C4-2B (cell line): Measurements from ENCODE around the gene PRDX2.

Source experiments
- H3K27ac ChIP-seq: fragments of 450-650 bp; 2 replicates; pipeline ENCODE4 v1.5.1; 2017
- ZFX ChIP-seq: fragments of 450-650 bp; IDR thresholded peaks from 2 replicates; pipeline ENCODE4 v1.6.1; 2017
- TF ChIP-seq, protein P1 (sequence below): fragments of 450-650 bp; conservative IDR thresholded peaks from 2 replicates; pipeline ENCODE4 v1.5.1; 2017; ENCODE audit warnings: mild to moderate bottlenecking

Gene PRDX2

DNA sequence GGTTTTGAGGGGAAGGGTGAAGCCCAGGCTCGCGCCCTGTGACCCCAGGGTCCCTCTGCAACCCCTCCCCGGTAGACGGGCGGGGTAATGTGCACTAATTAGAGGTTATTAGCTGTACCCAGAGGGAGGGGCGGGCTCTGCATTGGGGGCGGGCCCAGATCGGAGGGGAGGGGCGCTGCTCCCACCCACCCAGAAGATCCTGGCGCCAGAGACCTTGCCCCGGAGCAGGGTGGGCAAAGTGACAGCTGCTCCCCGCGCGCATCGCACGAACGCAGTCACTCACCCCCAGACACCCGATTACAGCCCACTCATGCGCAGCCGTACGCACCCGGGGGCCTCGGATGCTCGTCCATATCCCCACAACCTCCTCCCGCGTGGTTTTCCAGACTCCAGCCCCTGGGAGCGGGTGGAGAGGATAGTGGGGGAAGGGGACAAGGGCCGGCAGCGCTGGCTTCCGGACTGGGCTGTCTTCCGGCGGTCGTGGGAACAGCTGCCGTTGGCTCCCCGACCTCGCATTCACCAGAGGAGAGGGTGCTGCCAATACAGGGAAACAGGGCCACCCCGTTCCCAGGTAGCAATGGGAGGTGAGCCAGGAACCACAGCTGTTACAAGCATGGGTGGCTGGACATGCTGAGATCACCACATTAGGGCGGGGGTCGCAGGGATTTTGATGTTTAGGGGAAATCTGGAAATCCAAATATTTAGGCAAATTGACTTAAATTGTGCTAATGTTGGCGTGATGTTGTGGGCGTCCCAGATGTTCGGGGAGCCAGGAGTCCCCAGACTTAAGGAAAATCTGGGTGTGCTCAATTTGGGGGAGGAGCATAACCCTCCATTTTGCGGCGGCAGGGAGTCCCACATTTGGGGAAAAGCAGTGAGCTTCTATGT lies 23.3 kb downstream of the PRDX2 start:
- peak overlapping the region; percentile 12; the same call in 1 of the 2 replicates for H3K27ac ChIP-seq
- no peak for TF ChIP-seq ZFX
- TF ChIP-seq, protein P1, sequence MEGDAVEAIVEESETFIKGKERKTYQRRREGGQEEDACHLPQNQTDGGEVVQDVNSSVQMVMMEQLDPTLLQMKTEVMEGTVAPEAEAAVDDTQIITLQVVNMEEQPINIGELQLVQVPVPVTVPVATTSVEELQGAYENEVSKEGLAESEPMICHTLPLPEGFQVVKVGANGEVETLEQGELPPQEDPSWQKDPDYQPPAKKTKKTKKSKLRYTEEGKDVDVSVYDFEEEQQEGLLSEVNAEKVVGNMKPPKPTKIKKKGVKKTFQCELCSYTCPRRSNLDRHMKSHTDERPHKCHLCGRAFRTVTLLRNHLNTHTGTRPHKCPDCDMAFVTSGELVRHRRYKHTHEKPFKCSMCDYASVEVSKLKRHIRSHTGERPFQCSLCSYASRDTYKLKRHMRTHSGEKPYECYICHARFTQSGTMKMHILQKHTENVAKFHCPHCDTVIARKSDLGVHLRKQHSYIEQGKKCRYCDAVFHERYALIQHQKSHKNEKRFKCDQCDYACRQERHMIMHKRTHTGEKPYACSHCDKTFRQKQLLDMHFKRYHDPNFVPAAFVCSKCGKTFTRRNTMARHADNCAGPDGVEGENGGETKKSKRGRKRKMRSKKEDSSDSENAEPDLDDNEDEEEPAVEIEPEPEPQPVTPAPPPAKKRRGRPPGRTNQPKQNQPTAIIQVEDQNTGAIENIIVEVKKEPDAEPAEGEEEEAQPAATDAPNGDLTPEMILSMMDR: no peak

DNA sequence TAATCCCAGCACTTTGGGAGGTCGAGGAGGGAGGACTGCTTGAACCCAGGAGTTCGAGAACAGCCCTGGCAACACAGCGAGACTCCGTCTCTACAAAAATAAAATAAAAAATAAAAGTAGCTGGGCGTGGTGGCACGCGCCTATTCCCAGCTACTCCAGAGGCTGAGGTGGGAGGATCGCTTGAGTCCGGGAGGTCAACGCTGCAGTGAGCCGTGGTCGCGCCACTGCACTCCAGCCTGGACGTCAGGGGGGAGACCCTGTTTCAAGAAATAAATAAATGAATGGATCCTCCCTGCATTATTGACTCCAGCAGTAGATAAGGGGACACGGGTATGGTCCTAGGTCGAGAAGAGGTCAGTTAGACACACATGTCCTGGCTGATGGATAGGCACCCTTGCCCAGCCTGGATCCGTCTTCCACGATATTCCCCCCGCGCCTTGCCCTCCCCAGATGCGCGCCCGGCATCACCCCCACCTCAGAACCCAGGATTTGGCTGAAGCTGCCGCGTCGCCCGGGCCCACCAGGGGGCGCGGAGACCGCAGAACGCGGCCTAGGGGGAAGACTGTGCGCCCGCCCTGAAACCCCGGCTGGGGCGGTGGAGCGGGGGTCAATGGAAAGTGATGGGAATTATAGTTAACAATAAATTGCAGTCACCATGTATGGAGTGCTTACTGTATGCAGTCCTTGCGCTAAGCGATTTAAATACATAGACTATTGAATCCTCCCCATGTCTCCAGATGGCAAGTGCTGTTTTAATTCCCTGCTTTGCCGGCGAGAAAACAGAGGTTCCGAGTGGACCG lies 24.2 kb downstream of the PRDX2 start:
- TF ChIP-seq ZFX: no peak; the same call in 1 of the 2 replicates
- TF ChIP-seq, protein P1: peak; percentile 98
- H3K27ac ChIP-seq: peak overlapping the region; percentile 12; the same call in 1 of the 2 replicates

DNA sequence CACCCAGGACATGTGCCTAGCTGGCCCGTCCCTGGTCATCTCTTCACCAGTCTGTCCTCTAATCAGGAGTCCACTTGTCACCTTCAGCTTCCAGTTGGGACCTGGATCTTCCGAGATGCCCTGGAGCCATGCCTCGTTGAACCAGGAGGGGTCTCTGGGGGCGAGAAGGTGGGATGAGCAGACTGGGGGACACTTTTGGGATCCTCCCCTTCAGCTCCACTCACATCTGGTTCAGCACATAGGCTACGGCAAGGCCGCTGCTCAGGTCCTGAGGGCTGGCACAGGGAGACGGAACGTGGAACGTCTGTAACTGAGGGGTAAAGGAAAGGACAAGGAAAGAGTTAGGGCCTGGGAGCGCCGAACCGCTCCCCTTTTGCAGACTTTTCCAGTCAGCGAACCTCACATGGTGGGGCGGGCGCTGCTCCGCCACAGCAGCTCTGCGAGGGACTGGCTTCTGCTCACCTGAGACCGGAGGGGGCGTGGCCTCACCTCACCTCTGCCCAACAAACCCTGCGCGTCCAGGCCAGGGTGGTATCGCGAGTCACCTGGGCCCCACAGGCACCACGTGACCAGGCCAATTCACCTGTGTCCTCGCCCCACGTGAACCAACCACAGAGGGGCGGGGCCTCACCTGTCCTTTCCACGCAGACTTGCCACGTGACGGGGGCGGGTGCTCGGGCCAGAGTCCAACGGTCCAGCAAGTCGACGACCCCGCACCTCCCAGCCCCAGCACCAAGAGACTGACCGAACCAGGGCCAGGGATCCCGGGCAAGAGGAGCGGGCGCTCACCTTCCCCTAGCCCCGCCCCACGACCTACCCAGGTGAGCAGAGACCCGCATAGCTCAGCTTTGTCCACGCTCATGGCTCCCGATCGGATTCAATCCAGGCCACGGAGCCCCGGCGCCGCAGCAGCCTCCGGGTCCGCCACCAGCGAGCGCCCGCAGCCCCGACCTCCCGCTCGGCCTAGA lies 26.7 kb downstream of the PRDX2 start, which contains the start of gene HOOK2:
TSS of gene HOOK2 (minus strand) at position 965 of the 968 bp plus-strand sequence. CDS start at position 862, 103 bp downstream.
- TF ChIP-seq, protein P1: no peak
- peak; percentile 45; the same call in 1 of the 2 replicates for TF ChIP-seq ZFX
- H3K27ac ChIP-seq: peak within 1 kb of the TSS; percentile 85

DNA sequence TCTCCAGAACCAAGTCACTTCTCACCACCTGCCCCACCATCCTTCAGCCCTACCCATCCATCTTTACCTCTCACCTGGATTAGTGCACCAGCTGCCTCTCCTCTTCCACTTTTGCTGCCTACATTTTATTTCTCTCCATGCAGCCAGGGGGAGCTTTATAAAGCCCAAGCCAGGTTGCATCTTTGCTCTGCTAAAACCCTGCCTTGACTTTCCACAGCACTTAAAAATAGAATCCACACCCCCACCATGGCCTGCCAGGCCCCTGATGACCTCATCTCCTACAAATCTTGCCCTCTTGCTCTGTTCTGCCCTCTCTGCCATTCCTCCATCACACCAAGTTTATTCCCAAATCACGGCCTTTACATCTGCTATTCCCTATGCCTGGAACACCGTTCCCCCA lies 28.0 kb downstream of the PRDX2 start:
- TF ChIP-seq ZFX: no peak
- TF ChIP-seq, protein P1: peak; percentile 21; the same call in 1 of the 2 replicates
- no peak overlapping the region for H3K27ac ChIP-seq

DNA sequence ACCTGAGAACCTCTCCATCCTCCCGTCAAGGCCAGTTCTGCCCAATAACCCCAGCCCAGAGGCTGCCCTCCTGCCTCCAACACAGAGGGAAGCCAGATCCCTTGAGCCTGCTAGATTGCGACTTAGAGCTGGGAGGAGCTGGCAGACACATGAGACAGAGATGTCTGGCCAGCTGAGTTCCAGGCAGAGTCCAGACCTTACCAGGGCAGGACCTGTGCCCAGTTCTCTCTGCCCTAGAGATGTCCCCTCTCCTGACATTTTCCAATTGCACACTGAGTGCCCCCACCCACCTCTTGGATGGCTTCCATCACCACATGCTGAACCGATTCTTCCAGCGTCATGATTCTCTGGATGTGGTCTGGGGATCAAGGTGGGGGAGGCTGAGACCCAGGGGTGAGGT lies 29.3 kb downstream of the PRDX2 start:
- TF ChIP-seq, protein P1: no peak
- no peak for TF ChIP-seq ZFX

DNA sequence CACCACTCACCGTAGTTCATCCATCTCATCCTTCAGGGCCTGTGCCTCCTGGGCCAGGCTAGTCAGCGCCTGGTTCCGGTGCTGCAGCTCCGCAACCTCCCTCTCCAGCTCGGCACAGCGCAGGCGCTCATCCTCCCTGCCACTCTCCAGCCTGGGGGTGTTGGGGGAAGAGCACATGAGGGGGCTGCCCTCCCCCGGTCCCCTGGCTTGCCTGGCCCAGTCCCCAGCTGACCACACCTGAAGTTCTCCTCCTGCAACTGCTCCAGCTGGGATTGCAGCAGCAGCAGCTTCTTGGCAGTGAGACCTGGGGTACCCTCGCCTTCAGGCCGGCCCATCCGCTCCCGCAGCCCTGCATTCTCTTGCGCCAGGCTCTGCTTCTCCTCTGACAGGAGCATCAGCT lies 30.7 kb downstream of the PRDX2 start:
- H3K27ac ChIP-seq: no peak overlapping the region
- TF ChIP-seq, protein P1: no peak
- TF ChIP-seq ZFX: no peak

More for the DNA sequence above, 29.3 kb downstream of the PRDX2 start:
- H3K27ac ChIP-seq: no peak overlapping the region
